NCI-H69 (cell line): ENCODE measurements around the gene PPP1CC.

Experiments
- DNase-seq: peaks from one replicate; lab custom pipeline; 2025; lab: John Stamatoyannopoulos, UW

PPP1CC gene

DNA sequence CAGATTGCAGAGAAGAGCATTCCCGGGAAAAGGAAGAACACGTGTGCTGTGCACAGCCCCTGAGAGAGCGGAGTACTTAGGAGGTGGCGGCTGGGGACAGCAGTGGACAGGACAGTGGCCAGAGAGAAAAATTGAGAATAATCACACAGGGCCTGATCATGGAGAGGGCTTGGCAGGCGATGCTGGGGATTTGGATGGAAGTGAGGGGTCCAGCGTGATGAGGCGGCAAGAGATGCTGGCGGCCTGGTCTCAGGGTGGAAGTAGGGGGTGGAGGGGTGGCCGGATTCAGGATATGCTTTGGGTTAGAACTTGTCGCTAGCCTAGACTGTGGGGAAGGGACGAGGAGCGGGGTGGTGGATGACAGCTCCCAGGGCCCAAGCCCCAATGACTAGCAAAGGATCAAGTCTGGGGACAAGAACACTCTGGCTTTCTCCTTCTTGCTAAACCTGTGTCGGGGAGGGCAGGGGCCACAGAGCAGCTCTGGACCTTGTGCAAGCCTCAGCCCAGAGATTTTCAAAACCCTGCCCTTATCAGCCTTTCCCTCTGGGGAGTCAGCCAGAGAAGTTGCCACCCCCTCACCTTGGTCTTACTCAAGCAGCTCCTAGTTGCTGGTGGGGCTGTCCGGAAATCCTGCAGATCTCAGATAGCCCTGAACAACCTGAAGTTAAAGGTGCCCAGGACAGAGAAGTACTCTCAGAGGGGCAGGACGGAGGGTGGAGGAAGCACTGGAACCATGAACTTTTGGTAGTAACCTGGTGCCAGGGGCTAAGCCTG, 55.1 kb downstream of the PPP1CC start:
- no peak for DNase-seq

DNA sequence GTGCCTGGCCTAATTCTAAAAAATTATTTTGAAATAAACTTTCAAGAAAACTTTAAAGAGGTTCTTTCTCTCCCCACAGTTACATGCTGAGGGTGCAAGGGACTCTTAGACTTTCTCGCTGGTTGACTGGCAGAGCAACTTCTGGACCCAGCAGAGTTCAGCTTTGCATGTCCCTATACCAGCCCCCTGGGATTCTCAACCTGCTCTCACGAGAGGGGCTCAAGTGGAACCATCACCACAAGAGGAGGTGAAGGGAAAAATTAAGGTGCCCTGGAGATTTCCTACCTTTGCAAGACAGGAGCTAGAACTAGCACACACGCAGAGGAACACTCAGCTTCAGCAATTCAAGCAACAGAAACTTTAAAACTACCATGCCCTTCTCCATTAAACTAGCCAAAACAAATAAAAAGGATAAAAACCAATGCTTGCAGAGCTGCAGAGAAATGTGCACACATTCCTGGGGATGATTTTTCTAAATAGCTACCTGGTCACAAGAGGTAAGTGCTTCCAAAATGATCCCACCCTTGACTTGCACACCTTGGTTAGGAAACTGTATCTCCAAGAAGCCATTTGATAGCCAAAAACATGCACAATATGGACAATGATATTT, 56.3 kb downstream of the PPP1CC start:
- DNase-seq = no peak

DNA sequence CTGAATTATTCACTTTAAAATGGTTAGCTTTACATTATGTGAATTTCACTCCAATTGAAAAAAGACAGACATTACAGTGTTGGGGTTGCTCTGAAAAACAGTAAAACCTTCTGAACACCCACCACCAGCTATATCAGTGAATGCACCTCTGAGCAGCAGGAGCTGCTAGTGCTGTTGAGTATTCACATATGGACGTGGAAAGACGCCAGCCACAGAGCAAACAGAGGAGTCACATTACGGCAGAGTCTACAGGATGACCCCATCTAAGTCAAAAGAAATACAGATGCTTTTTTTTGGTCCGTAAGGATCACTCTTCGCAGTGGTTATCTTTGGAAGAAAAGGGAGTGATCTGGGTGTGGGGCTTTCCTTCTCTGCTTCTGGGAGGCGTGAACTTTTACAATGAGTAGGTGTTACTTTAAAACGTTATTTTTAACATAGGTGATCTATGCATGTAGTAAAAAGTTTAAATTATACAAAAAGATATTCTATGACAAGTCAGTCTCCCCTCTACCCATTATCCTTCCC, 58.3 kb downstream of the PPP1CC start:
- DNase-seq = peak; percentile 69

DNA sequence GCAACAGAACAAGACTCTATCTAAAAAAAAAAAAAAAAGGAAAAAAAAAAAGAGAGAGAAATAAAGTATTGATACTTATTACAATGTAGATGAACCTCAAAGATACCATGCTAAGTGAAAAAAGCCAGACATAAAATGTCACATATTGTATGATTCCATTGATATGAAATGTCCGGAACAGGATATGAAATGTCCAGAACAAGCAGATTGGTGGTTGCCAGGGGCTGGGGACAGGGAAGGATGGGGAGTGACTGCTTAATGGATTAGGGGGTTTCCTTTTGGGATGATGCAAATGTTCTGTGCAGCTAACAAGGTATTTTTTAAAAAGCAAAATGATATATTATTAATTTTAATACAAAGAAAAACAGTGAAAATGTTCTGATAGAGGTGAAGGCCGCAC, 58.8 kb downstream of the PPP1CC start:
- DNase-seq = no peak

DNA sequence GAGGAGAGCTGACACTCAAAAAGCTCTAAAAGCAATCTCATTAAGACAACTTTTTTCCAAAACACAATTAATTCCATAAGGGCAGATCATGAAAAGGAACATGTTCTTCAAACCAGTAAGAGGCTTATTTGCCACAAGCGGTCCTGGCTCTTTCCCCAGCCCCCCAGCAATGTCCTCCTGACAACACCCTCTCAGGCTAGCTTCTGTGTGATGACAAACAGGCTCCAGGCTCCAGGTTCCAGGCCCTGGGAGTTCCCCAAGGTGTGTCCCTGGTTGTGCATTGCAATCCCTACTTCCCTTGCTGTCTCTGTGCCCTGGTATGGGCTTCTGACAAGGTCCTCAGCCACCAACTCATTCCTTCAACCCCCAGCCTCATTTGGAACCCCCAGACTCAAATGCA, 62.7 kb downstream of the PPP1CC start:
- DNase-seq = no peak

DNA sequence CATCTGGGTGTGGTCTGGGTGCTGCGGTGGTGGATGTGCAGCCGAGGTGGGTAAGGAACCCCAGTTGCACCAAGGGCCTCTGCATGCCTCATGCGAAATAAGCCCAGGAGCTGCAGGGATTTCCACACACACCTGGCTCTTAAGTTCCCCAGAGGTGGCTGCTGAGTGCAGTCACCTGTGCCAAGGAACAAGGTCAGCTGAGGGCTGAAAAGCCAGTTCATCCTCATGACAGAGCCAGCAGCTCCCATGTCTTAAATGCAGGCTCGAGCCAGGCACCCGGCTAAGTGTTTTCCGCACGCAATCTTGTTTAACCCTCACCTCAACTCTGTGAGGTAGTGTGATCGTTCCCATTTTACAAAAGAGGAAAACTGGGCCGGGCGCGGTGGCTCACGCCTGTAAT, 63.5 kb downstream of the PPP1CC start:
- DNase-seq = no peak

DNA sequence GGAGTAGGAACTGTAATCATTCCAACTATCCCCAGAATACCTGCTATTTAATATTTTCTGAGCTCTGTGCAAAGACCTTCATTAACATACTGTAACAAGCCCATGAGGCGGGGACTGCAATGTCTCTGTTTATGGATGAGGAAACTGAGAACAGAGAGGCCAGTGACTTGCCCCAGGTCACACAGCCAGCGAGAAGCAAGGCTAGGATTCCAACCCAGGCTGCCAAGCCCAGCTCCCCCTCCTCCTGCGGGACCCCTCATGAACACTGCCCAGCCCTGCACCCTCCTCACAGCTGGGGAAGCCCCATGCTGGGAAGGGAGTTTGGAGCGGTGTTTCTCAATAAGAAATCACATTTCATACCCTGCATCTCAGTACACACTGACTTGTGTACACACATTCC, 64.7 kb downstream of the PPP1CC start:
- no peak for DNase-seq

DNA sequence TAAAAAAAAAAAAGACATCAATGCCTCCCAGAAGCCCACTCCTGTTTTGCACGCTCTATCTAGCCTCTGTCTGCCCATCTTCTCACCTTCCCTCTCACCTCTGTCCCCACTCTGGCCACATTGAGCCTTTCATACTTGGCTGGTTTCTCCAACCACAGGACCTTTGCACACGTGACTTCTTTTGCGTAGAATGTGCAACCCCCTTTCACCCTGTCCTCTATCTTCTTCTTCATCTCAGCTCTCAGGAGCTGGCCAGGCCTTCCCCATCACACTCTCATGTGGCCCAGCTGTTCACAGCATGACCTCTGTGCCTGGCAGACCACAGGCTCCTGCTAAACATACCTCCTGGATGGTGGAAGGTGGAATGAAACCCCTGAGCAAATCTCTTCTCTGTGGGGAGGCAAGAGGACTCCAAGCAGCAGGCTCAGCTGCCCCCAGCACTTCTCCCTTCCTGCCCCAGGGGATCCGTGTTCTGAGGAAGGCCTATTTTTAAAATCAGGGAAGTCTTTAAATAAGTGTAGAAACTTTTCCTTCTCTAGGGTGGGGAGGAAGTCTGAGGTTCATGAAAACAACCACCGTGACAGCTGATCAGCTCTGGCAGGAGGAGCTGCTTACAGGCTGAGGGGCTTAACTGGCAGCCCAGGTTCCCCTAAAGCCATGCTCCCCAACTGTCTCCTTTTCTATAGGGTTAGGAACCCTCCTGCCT, 65.3 kb downstream of the PPP1CC start:
- DNase-seq = peak; percentile 15

DNA sequence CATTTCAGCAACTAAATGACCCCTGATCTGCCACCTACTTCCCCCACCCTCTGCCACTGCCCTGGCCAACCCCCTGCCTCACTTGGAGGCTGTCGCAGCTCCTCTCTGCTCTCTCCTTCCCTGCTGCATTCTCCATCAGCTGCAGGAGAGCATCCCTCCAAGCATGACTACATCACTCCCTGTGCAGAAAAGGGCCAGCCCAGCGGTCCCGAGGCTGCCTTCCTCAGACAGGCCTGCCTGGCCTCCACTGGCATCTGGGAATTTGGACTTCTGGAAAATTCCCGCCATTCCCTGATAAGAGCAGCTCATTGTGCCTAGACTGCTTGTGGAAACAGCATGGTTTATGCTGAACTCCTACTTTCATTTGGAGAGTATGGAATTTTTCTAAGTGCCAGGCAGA, 66.5 kb downstream of the PPP1CC start:
- DNase-seq = no peak

DNA sequence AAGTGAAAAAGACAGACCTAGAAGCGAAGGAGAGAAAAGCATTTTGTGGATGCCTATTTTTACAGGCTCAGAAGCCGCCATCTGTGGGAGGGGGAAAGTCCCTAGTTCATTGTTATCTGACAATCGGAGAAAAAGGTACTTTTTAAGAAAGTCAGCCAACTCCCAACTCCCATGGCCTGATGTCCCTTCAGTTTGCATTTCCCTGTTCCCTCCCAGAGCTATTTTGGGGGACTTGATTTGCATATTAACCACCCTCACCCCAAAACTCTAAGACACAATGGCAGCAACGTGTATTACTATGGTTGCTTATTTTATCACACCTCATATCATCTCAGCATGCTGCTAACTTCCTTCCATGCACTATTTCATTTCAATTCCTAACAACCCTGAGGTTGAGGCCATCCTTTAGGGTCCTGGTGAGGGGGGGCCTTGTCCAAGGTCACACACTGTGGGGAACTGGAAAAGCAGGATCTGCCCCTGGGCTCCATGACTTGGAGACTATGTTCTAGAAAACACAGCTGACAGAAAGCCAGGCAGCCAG, 72.5 kb downstream of the PPP1CC start:
- DNase-seq = no peak
